HG03097 (cell line): ENCODE data around the gene CLCN3.
A peak's percentile ranks its signal among the peaks of the same experiment; 100 is the strongest.
"Not testable (repeated sequence)": the region's sequence is repeated elsewhere in the genome, so short reads cannot be mapped to it uniquely, and the experiment has no call there.

ENCODE experiments used
- ATAC-seq: cut with Tn5 transposase; IDR thresholded peaks from one replicate; pipeline ENCODE4 v1.9.1; 2021; ENCODE audit not compliant: unreplicated experiment, low FRiP score

Gene CLCN3

GRCh38 chr4:169689681-169690080 is 69.3 kb downstream of the CLCN3 start:
- no peak for ATAC-seq

- ATAC-seq = no peak
These were observed 70.4 kb downstream of the CLCN3 start for GRCh38 chr4:169690787-169691186.

GRCh38 chr4:169698331-169698730 is 78.0 kb downstream of the CLCN3 start:
- ATAC-seq = no peak

GRCh38 chr4:169707958-169708643 is 87.7 kb downstream of the CLCN3 start:
- no peak for ATAC-seq

GRCh38 chr4:169715826-169716225 is 95.4 kb downstream of the CLCN3 start:
- no peak for ATAC-seq

- ATAC-seq = no peak
These were observed 96.3 kb downstream of the CLCN3 start for GRCh38 chr4:169716677-169717076.

- no peak for ATAC-seq
These were observed 100.2 kb downstream of the CLCN3 start for GRCh38 chr4:169720529-169720928.

GRCh38 chr4:169723207-169723965 is 103.0 kb downstream of the CLCN3 start:
- no peak for ATAC-seq

GRCh38 chr4:169724260-169724659 is 103.9 kb downstream of the CLCN3 start:
- ATAC-seq = no peak

GRCh38 chr4:169727616-169728015 is 107.2 kb downstream of the CLCN3 start:
- no peak for ATAC-seq

- ATAC-seq = no peak
These were observed 110.2 kb downstream of the CLCN3 start for GRCh38 chr4:169730564-169730963.

- ATAC-seq = not testable (repeated sequence)
These were observed 118.2 kb downstream of the CLCN3 start for GRCh38 chr4:169738604-169739003.

- no peak for ATAC-seq
These were observed 121.2 kb downstream of the CLCN3 start for GRCh38 chr4:169741569-169741968.

- no peak for ATAC-seq
These were observed 124.2 kb downstream of the CLCN3 start for GRCh38 chr4:169744601-169745000.

GRCh38 chr4:169745291-169745690 is 124.9 kb downstream of the CLCN3 start:
- ATAC-seq = no peak

- no peak for ATAC-seq
These were observed 136.7 kb downstream of the CLCN3 start for GRCh38 chr4:169756971-169757574.

GRCh38 chr4:169757575-169758184 is 137.3 kb downstream of the CLCN3 start, which contains the start of gene HPF1:
Gene HPF1 (minus strand): TSS chr4:169757944. CDS start chr4:169757877, 67 bp downstream.
- ATAC-seq = peak; percentile 94

- ATAC-seq = no peak
These were observed 138.1 kb downstream of the CLCN3 start for GRCh38 chr4:169758401-169758962.

GRCh38 chr4:169761846-169762245 is 141.5 kb downstream of the CLCN3 start:
- ATAC-seq = no peak

- no peak for ATAC-seq
These were observed 145.5 kb downstream of the CLCN3 start for GRCh38 chr4:169765835-169766234.

GRCh38 chr4:169766741-169767140 is 146.4 kb downstream of the CLCN3 start:
- no peak for ATAC-seq
